Adrenal gland (tissue), 12 donors: ENCODE results near the gene ANO10. TPM values are rescaled to one million over a fixed set of nuclear protein-coding genes. Genes with fewer than 3 reads are reported as not detected.

Experiments used
- DNase-seq, 7 donors: peaks; one replicate each; pipeline ENCODE4 v3.0.0-alpha.2; 2019 to 2020
- H3K27ac ChIP-seq, 5 donors: fragments of 200-600 bp; sonication (generic) in 4 of 5; 1 replicate in 3 of 5; 2 replicates in 2 of 5; pipeline versions ENCODE4 v1.5.1 to v1.8.0; 2016 to 2020; ENCODE audit warnings: mild to moderate bottlenecking in 1 of 5
- H3K27me3 ChIP-seq: fragments of 200-600 bp; 2 replicates; pipeline ENCODE4 v1.8.0; 2021
- H3K36me3 ChIP-seq, 2 donors: fragments of 200-600 bp; replicated peaks in 1 of 2; 1 replicate in 1 of 2; 2 replicates in 1 of 2; pipeline versions ENCODE4 v1.5.1 to v1.8.0; 2018 to 2022
- H3K4me1 ChIP-seq, 2 donors: fragments of 200-600 bp; replicated peaks in 1 of 2; 1 replicate in 1 of 2; 2 replicates in 1 of 2; pipeline versions ENCODE4 v1.5.1 to v1.8.0; 2018 to 2021
- H3K4me3 ChIP-seq, 4 donors: fragments of 200-600 bp; sonication (generic) in 3 of 4; one replicate each; pipeline ENCODE4 v1.5.1; 2016 to 2018
- H3K9me3 ChIP-seq, 3 donors: fragments of 200-600 bp; sonication (generic) in 1 of 3; replicated peaks in 1 of 3; 1 replicate in 2 of 3; 2 replicates in 1 of 3; pipeline versions ENCODE4 v1.5.1 to v1.8.0; 2016 to 2021
- POLR2A ChIP-seq, 2 donors: fragments of 450-650 bp; IDR thresholded peaks; one replicate each; pipeline ENCODE4 v1.6.1; 2017; ENCODE audit warnings: antibody characterized with exemption in 2 of 2, mild to moderate bottlenecking in 2 of 2, moderate library complexity in 1 of 2
- WGBS, 4 donors: extraction: QIAGEN DNeasy Blood & Tissue Kit in 2 of 4; methylation state at CpG; one replicate each; pipeline versions ENCODE4 v1.1.5 to v1.1.7; 2013 to 2017; 5-methylcytosine and 5-hydroxymethylcytosine counted together
- intact Hi-C, 2 donors: fragments of 100-400 bp; cut with DNase I; formaldehyde crosslinking; loops; one replicate each; pipeline versions ENCODE4 v1.14.1 to v1.15.0; 2022 to 2023
- polyA plus RNA-seq, 3 donors: library from polyadenylated mRNA; stranded (reverse); fragments of 200-250 nt in 2 of 3; fragments of 350-450 nt in 1 of 3; fragmentation: Illumina TruSeq in 1 of 3; extraction: RNeasy Lipid Tissue Mini Kit (QIAGEN cat#74804) in 1 of 3; gene quantifications; one replicate each; pipeline ENCODE4 v1.2.3, GENCODE V29; 2013 to 2014
- total RNA-seq, 9 donors: library from RNA; depleted of rRNA in 4 of 9; stranded (reverse); fragments of >200 nt in 4 of 9; fragments of 120-200 nt in 1 of 9; fragmentation: NEBNext Ultra II Directional in 1 of 9; extraction: Animal tissue kit (Norgen Biotek cat#: 25700) in 1 of 9; gene quantifications; one replicate each; pipeline versions ENCODE4 v1.1.0 to v1.2.4, GENCODE V29; 2013 to 2023
- TF ChIP-seq, protein P1 (sequence below), 6 experiments: fragments of 450-650 bp in 4 of 6; fragments of 200-600 bp in 2 of 6; sonication (generic) in 1 of 6; IDR thresholded peaks; 1 replicate in 5 of 6; 2 replicates in 1 of 6; pipeline versions ENCODE4 v1.5.1 to v1.8.0; 2016 to 2021; ENCODE audit warnings: antibody characterized with exemption in 6 of 6, mild to moderate bottlenecking in 2 of 6, moderate library complexity in 1 of 6
- donor health status: healthy with polysubstance abuse.
- donor health status: Bipolar disorder and iron deficiency.
- donor health status: DM: yes; HTN: yes; CAD: no.
- donor health status: DM: no; HTN: no; CAD: no.
- donor health status: DM: no; HTN: no; CAD: no.
- donor health status: DM: yes; HTN: yes; CAD: no.

ANO10 gene
- total and polyA plus RNA-seq, 12 donors, result 10.7 to 34.8 (median 22.0) TPM

DNA sequence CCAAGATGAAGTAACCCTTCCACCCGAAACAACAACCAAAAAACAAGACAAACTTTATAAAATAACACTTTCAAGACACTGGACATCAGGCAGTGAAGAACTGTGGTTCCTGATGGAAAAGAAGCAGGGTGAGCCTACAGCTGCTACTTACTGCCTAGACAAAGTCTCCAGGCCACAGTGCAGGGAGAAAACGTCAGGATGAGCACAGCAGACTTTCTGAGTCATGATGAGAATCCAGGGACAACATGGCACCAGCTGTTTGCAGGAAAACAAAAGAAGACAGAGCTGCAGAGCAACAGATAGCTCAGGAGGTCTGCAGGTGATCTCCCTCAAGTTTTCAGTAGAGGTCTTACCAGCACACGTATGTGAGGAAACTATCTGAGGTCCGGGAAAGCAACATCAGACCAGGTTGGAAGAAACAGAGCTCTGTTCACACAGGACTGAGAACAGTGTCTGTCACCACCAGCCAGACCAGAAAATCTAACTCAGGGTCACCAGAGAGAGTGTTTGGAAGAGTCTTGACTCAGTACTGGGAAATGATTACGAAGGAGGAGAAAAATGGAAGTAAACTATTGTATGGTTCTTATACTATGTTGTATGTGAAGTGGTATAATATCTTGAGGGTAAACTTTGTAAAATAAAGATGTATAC is 108.9 kb downstream of the ANO10 start:
- no peak for TF ChIP-seq POLR2A (IDR thresholded peaks at IDR 0.05)
- TF ChIP-seq, protein P1, sequence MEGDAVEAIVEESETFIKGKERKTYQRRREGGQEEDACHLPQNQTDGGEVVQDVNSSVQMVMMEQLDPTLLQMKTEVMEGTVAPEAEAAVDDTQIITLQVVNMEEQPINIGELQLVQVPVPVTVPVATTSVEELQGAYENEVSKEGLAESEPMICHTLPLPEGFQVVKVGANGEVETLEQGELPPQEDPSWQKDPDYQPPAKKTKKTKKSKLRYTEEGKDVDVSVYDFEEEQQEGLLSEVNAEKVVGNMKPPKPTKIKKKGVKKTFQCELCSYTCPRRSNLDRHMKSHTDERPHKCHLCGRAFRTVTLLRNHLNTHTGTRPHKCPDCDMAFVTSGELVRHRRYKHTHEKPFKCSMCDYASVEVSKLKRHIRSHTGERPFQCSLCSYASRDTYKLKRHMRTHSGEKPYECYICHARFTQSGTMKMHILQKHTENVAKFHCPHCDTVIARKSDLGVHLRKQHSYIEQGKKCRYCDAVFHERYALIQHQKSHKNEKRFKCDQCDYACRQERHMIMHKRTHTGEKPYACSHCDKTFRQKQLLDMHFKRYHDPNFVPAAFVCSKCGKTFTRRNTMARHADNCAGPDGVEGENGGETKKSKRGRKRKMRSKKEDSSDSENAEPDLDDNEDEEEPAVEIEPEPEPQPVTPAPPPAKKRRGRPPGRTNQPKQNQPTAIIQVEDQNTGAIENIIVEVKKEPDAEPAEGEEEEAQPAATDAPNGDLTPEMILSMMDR (IDR thresholded peaks at IDR 0.05), result no peak
- H3K9me3 ChIP-seq, result no peaks in the 10 kb centered on the region
- no peaks in the 10 kb centered on the region for H3K36me3 ChIP-seq
- no peaks in the 10 kb centered on the region for H3K27me3 ChIP-seq
- 70 to 78% (median 74%) methylated on average over 5 of the region's 5 CpGs for WGBS, 4 donors
- H3K4me3 ChIP-seq, result no peak overlapping the region
- no peaks in the 10 kb centered on the region for H3K4me1 ChIP-seq
- DNase-seq, result peak in 4 of 7 donors; percentile 25 to 48 (median 28)
- H3K27ac ChIP-seq, result peak overlapping the region in 1 of 5 donors; percentile 28
- intact Hi-C loops, result no loop called here

DNA sequence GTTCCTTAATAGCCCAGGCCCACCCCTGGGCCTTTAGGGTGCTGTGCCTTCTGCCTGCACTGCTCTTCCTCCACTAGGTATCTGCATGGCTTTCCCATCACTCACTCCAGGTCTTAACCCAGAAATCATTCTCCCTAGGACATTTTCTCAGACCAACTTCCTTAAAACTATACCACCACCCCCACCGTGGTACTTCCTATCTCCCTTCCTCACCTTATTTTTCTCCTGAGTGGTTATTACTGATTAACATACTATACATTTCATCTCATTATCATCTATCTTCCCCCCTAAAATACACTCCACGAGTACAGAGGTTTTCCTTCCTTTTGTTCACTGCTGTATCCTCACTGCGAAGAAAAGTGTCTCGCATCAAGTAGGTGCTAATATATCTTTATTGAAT is 115.2 kb downstream of the ANO10 start:
- no peak for DNase-seq
- Histone ChIP-seq H3K27me3 (no peaks in the 10 kb centered on the region), H3K4me3 (no peak overlapping the region), H3K4me1 (no peaks in the 10 kb centered on the region), H3K9me3 (no peaks in the 10 kb centered on the region), H3K36me3 (no peaks in the 10 kb centered on the region), H3K27ac (no peak overlapping the region)
- intact Hi-C loops, result loop anchor here in 1 of 2 donors (10.0 kb wide), 3 partner anchors 222 to 542 kb away; partner anchors contain the start of gene SNRK
- no peak for TF ChIP-seq POLR2A (IDR thresholded peaks at IDR 0.05)
- TF ChIP-seq, protein P1 (IDR thresholded peaks at IDR 0.05), result no peak
- 57 to 70% (median 63%) methylated on average over 4 of the region's 4 CpGs for WGBS, 4 donors

DNA sequence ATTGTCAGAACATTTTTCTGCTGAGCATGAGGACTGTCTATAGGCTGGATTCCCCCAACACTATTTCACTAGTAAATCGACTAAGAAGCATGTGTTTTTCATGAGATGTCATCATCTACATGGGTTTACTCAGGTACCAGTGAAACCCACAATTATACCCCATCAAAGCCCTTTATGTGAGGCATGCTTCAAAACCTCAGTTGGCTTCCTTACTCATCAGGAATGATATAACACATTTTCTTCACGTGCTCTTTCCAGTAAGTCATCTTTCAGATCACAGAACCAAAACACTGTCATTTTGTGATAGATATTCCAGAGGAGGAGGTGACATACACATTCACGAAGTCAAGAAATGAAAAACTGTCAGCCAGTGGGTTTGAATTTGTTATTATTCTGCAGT is 116.5 kb downstream of the ANO10 start:
- no peak for DNase-seq
- 47 to 55% (median 50%) methylated on average over 3 of the region's 3 CpGs for WGBS, 4 donors
- no peaks in the 10 kb centered on the region for H3K9me3 ChIP-seq
- H3K27ac ChIP-seq, result no peak overlapping the region
- no peak overlapping the region for H3K4me3 ChIP-seq
- H3K36me3 ChIP-seq, result no peaks in the 10 kb centered on the region
- intact Hi-C loops, result loop anchor here in 1 of 2 donors (10.0 kb wide), 3 partner anchors 221 to 541 kb away; partner anchors contain the start of gene SNRK
- TF ChIP-seq, protein P1 (IDR thresholded peaks at IDR 0.05), result no peak
- TF ChIP-seq POLR2A (IDR thresholded peaks at IDR 0.05), result no peak
- H3K4me1 ChIP-seq, result no peaks in the 10 kb centered on the region
- H3K27me3 ChIP-seq, result no peaks in the 10 kb centered on the region

DNA sequence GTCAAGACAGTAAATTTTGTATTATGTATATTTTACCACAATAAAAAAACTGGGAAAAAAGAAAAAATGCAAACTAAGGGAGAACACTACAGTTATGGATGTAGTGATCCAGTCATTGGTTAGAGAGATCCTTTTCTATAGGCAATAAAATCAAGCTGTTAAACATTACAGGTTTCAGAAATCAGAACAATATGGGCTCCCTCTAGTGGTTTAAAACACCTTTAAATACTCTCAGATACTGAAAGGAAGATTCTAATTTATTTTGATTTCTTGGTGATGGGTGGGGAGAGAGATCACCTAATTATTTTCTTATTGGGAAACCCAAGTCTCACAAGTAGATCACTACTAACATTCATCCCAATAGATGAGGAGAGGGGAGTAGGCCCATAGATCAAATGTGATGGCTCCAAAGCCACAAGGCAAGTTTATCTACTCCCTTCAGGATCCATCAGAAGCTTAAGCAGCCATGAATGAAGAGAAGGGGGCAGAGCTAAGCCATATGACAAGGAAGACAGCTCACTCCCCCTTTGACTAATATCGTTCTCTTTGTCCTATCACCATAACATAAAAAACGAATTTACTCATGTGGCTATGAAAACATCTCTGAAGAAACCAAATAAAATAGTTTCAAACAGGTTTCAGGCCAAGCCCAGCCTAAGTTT is 118.6 kb downstream of the ANO10 start:
- Histone ChIP-seq H3K27me3 (no peaks in the 10 kb centered on the region), H3K9me3 (no peaks in the 10 kb centered on the region), H3K27ac (no peak overlapping the region), H3K4me1 (peaks cover 0 to 6% of the 10 kb centered on the region in 2 donors), H3K36me3 (no peaks in the 10 kb centered on the region), H3K4me3 (no peak overlapping the region)
- WGBS, 4 donors, result 22 to 45% (median 33%) methylated on average over 2 of the region's 2 CpGs
- DNase-seq, result no peak
- intact Hi-C loops, result loop anchor here (5.0 to 10.0 kb wide), 4 partner anchors 218 to 538 kb away; partner anchors contain the start of gene SNRK (in 1 of the 2)
- TF ChIP-seq, protein P1 (IDR thresholded peaks at IDR 0.05), result peak; percentile 41 to 70 (median 54)
- TF ChIP-seq POLR2A (IDR thresholded peaks at IDR 0.05), result no peak
